Measurements from ENCODE around the gene AGRP. TPM values are rescaled to one million over a fixed set of nuclear protein-coding genes. Genes with fewer than 3 reads are reported as not detected.

The AGRP gene
- total RNA-seq, 1 donor from 2014 or later, result not detected

DNA sequence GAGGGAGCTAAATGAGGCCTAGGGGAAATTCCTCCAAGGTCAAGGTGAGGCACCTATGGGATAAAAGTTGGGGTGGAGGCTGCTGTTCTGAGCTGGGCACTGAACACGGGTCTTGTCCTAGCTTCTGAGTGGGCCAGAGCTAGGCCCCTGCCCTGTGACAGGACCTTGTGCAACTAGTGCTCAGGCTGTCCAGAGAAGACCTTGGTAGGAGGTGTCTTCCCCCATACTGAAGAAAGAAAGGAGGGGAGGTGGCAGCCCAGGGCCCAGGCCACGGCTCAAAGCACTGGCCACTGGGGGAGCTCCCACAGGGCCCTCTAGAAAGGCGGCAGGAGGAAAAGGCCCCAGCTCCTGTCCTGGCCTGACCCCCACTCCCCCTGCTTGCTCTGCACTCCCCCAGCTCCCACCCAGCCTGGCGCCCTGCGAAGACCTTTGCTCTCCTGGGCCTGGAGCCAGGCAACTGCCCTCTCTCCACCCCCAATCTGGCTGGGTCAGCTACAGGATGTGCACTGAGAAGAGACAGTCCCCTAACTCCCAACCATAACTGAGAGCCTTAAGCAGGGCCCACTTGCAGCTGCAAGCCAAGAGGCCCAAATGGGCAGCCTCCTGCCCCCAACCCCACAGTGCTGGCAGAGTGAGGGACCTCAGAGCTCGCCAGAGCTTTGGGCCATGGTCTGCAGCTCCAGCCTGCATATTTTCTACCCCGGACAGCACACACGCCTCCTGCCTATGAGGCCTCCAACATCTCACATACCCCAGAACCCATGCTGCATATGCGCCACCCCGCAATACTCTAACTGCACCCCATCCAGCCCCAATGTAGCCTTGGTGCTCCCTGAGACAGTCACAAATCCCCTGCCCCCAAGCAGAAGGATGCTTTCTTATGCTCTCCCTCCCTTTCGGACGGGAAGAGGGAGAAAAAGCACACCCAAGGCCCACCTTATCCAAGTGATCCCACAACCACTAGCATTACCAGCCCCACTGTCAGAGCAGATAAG is 37.1 kb downstream of the AGRP start:
- DNase-seq (ENCODE audit: low read depth in 2 of 2), result peak in 1 of 2 donors; percentile 31

- peak in 1 of 2 donors; percentile 18 for DNase-seq (ENCODE audit: low read depth in 2 of 2)
Observed at GRCh38 chr16:67445441-67445912, 37.9 kb downstream of the AGRP start.

DNA sequence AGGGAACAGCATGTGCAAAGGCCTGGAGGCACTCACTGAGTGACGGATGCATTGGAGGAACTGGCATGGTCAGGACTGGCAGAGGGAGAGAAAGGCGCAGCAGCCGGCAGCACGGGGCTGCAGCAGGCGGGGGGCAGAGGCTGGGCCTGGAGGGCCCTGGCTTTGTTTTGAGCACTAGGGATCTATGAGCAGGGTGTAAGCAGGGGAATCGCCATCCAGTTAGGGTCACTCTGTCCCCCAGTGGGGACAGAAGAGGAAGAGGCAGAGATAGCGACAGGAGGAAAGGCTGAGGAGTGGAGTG is 38.3 kb downstream of the AGRP start:
- no peak for DNase-seq (ENCODE audit: low read depth in 2 of 2)

DNA sequence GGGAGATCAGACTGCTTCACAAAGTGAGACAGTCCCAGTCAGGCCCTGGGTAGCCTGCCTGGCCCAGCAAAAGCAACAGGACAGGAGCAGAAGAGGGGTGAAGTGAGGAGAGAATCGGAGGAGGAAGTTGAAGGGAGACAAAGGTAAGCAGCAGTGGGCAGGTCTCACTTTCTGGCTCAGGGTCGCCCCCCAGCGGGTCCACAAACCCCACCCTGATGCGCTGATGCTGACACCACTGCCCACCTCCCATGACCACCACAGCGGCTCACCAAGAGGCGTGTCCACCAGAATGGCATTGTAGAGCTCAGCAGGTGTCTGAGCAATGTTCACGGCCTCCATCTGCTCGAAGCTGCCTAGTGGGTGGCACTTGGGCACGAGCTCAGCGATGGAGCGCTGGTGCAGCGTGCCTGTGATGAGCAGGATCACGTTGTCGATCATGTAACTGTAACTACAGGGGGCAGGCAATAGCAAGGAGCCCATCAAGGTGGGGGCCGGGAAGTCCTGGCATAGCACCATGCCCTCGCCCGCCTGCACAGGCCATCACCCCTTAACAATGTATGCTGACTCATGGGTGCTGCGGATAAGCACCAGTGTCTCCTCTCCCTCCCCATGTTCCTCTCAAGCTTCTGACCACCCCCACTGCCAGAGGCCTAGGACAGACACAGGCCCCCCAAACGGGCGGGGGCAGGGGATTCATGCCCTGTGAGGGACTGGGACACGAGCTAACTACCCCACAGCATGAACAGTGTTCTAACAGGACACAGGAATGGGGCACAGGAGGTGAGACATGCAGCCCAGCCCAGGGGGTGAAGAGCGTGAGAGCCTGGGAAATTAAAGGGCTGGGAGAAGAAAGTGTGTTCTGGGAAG is 38.9 kb downstream of the AGRP start:
- no peak for DNase-seq (ENCODE audit: low read depth in 2 of 2)

- no peak for DNase-seq (ENCODE audit: low read depth in 2 of 2)
Observed at GRCh38 chr16:67443265-67443664, 40.1 kb downstream of the AGRP start.

GRCh38 chr16:67442581-67443255 is 40.6 kb downstream of the AGRP start:
- DNase-seq (ENCODE audit: low read depth in 2 of 2), result no peak

GRCh38 chr16:67441907-67442306 is 41.4 kb downstream of the AGRP start:
- no peak for DNase-seq (ENCODE audit: low read depth in 2 of 2)

DNA sequence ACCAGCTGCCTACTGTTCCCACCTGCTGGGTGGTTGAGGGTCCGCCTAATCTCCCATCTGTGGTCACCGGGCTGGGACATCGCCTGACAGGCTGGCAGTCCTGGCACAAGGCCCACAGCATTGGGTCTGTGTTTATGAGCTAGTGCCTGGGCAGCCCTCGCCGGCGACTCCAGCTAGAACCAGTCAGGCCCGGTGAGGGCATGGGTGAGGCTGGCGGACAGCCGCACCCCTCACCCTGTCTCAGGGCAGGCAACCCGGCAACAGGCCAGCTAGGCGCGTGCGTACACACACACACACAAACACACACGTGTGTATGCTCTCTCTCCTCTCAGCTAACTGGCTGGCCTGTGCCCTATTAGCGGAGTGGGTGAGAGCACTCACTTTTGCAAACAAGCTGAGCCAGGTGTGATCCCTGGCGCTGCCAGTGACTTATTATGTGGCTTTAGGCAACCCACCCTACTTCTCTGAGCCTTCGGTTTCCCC is 42.0 kb downstream of the AGRP start:
- no peak for DNase-seq (ENCODE audit: low read depth in 2 of 2)

DNA sequence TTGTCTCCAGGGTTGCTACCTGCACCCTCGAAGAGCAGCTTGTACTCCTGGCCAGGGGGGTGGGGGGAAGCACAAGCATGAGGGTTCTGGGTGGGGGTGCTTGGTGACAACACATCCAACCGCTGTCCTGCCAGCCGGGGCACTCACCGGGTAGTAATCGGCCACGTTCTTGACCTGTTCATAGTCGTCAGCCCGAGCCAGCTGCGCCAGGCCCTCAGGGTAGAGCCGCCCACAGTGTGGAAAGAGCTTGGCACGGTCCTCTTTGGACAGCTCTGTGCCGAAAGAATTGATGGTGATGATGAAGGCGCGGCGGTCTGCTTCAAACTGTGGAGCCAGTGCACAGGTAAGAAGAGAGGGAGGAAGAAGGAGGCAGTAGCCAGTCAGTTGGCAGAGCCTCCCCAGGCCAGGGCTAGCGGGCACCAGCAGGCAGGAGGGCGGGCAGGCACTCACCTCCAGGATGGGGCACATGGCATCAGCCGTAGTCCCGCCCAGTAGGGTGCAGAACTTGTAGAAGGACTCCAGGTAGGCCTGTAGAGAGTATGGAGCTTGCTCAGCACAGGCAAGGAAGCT is 44.4 kb downstream of the AGRP start:
- DNase-seq (ENCODE audit: low read depth in 2 of 2), result no peak

DNA sequence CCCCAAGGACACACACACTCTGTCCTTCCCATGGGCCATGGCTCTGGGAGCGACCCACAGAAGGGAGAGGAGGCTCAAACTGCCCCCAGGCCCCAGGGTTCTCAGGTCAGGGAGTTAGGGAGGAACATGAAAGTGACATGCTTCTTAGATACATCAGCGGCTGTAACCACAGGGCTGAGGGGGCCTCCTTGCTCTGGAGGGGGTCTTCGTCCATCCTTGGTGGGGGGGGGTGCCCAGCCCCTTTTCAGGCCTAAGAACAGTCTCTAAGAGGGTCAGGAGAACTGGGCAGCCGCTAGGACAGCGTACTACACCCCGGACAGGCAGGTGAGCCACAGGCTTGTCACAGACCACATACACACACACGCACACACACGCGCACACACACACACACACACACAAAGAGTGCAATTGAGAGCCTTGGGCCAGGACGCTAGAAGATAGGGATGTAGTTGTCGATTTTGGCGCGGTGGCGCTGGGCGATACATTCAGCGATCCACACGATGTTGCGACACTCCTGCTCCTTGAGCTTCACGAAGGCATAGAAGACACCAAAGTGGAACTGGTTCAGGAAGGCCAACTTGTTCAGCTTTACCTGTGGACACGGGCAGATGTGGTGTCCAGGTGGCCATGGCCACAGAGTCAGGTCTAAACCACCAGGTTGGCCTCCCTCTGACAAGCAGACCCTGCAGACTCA is 45.1 kb downstream of the AGRP start:
- DNase-seq (ENCODE audit: low read depth in 2 of 2), result no peak

- DNase-seq (ENCODE audit: low read depth in 2 of 2), result no peak
Observed at GRCh38 chr16:67437513-67437912, 45.8 kb downstream of the AGRP start.

- no peak for DNase-seq (ENCODE audit: low read depth in 2 of 2)
Observed at GRCh38 chr16:67436640-67437193, 46.6 kb downstream of the AGRP start.

- DNase-seq (ENCODE audit: low read depth in 2 of 2), result no peak
Observed at GRCh38 chr16:67435758-67436164, 47.6 kb downstream of the AGRP start.

GRCh38 chr16:67433131-67433719 is 50.1 kb downstream of the AGRP start:
- DNase-seq (ENCODE audit: low read depth in 2 of 2), result no peak

Other genes with a start within 250 kb of the AGRP start
- 12.0 and 23.4 TPM in 2 replicates for gene FHOD1, start 236.1 kb downstream of the AGRP start, total RNA-seq
- 0.22 and 0.60 TPM in 2 replicates for gene SLC9A5, start 234.6 kb downstream of the AGRP start, total RNA-seq
- 5.8 and 10.2 TPM in 2 replicates for gene PLEKHG4, start 204.0 kb downstream of the AGRP start, total RNA-seq
- not detected in 2 replicates for gene KCTD19, start 156.8 kb downstream of the AGRP start, total RNA-seq
- gene LRRC36, start 156.7 kb downstream of the AGRP start, total RNA-seq, result not detected in 2 replicates
- 0.22 TPM in 1 of 2 replicates, not detected in the other for gene TPPP3, start 90.0 kb downstream of the AGRP start, total RNA-seq
- gene ZDHHC1, start 67.1 kb downstream of the AGRP start, total RNA-seq, result 2.6 and 3.5 TPM in 2 replicates
- not detected in 2 replicates for gene HSD11B2, start 52.4 kb downstream of the AGRP start, total RNA-seq
- gene ATP6V0D1, start 2.4 kb downstream of the AGRP start, total RNA-seq, result 92.1 and 95.2 TPM in 2 replicates
- 20.7 and 23.4 TPM in 2 replicates for gene RIPOR1, start 45.3 kb upstream of the AGRP start, total RNA-seq
- gene CTCF, start 79.0 kb upstream of the AGRP start, total RNA-seq, result 17.2 and 24.8 TPM in 2 replicates
- 0.44 and 0.79 TPM in 2 replicates for gene CARMIL2, start 161.6 kb upstream of the AGRP start, total RNA-seq
- gene ACD, start 176.7 kb upstream of the AGRP start, total RNA-seq, result 8.3 and 10.5 TPM in 2 replicates
- 2.6 and 4.8 TPM in 2 replicates for gene PARD6A, start 177.4 kb upstream of the AGRP start, total RNA-seq
- 7.0 and 8.5 TPM in 2 replicates for gene ENKD1, start 183.2 kb upstream of the AGRP start, total RNA-seq
- 2.6 and 2.8 TPM in 2 replicates for gene C16orf86, start 183.3 kb upstream of the AGRP start, total RNA-seq
- 39.9 and 68.8 TPM in 2 replicates for gene GFOD2, start 235.8 kb upstream of the AGRP start, total RNA-seq

Measured in lung microvascular endothelial cell (primary cell).